H9 (cell line): ENCODE results near the gene RGL4. TPM values are rescaled to one million over a fixed set of nuclear protein-coding genes. Genes with fewer than 3 reads are reported as not detected.

ENCODE experiments used
- DNase-seq: peaks from one replicate; pipeline ENCODE4 v3.0.0-alpha.2; 2017
- H2AFZ ChIP-seq: one replicate; pipeline ENCODE4 v1.6.1; 2013; ENCODE audit warnings: mild to moderate bottlenecking, low read length, control low read depth, moderate library complexity
- H2AK5ac ChIP-seq: 2 replicates; pipeline ENCODE4 v1.6.1; 2013; ENCODE audit warnings: low read length, control low read depth, mixed read lengths; ENCODE audit not compliant: insufficient read length
- H2BK120ac ChIP-seq: one replicate; pipeline ENCODE4 v1.6.1; 2013; ENCODE audit warnings: low read depth, mild to moderate bottlenecking, low read length, control low read depth, inconsistent platforms; ENCODE audit not compliant: poor library complexity, severe bottlenecking
- H2BK12ac ChIP-seq: 2 replicates; pipeline ENCODE4 v1.6.1; 2013; ENCODE audit warnings: low read length, control low read depth, mixed read lengths, low read depth; ENCODE audit not compliant: insufficient read length
- H2BK15ac ChIP-seq: 2 replicates; pipeline ENCODE4 v1.6.1; 2013; ENCODE audit warnings: low read depth, low read length, control low read depth
- H2BK20ac ChIP-seq: one replicate; pipeline ENCODE4 v1.6.1; 2013; ENCODE audit warnings: low read depth, mild to moderate bottlenecking, low read length, control low read depth, inconsistent platforms; ENCODE audit not compliant: poor library complexity, severe bottlenecking
- H2BK5ac ChIP-seq: 2 replicates; pipeline ENCODE4 v1.6.1; 2013; ENCODE audit warnings: low read length, control low read depth, mixed read lengths; ENCODE audit not compliant: insufficient read length
- H3K14ac ChIP-seq: 2 replicates; pipeline ENCODE4 v1.6.1; 2013; ENCODE audit warnings: low read length, control low read depth; ENCODE audit not compliant: insufficient read depth
- H3K18ac ChIP-seq: 2 replicates; pipeline ENCODE4 v1.6.1; 2013; ENCODE audit warnings: low read depth, mild to moderate bottlenecking, mixed read lengths, low read length, control low read depth; ENCODE audit not compliant: insufficient read length
- H3K23ac ChIP-seq: 2 replicates; pipeline ENCODE4 v1.6.1; 2013; ENCODE audit warnings: low read length, control low read depth, mixed read lengths, low read depth; ENCODE audit not compliant: insufficient read length
- H3K23me2 ChIP-seq: 2 replicates; pipeline ENCODE4 v1.6.1; 2013; ENCODE audit warnings: low read depth, mild to moderate bottlenecking, mixed read lengths, low read length, control low read depth; ENCODE audit not compliant: insufficient read length, poor library complexity, severe bottlenecking
- H3K27ac ChIP-seq: 2 replicates; pipeline ENCODE4 v1.5.1; 2013; ENCODE audit warnings: low read length, control low read depth, mixed read lengths, low read depth; ENCODE audit not compliant: insufficient read length
- H3K27me3 ChIP-seq: 2 replicates; pipeline ENCODE4 v1.6.1; 2013; ENCODE audit warnings: low read length, control low read depth, inconsistent platforms; ENCODE audit not compliant: insufficient read depth
- H3K4ac ChIP-seq: 2 replicates; pipeline ENCODE4 v1.6.1; 2013; ENCODE audit warnings: low read depth, mild to moderate bottlenecking, control low read depth, inconsistent platforms, low read length, moderate library complexity
- H3K4me1 ChIP-seq: 2 replicates; pipeline ENCODE4 v1.6.1; 2013; ENCODE audit warnings: low read length, control low read depth, inconsistent platforms; ENCODE audit not compliant: insufficient read depth
- H3K4me2 ChIP-seq: 2 replicates; pipeline ENCODE4 v1.6.1; 2013; ENCODE audit warnings: low read length, control low read depth, mixed read lengths; ENCODE audit not compliant: insufficient read length, insufficient read depth
- H3K56ac ChIP-seq: 2 replicates; pipeline ENCODE4 v1.6.1; 2013; ENCODE audit warnings: low read depth, mild to moderate bottlenecking, mixed read lengths, low read length, control low read depth; ENCODE audit not compliant: insufficient read length
- H3K79me1 ChIP-seq: 2 replicates; pipeline ENCODE4 v1.6.1; 2013; ENCODE audit warnings: low read depth, mild to moderate bottlenecking, moderate library complexity, low read length, control low read depth, inconsistent platforms; ENCODE audit not compliant: insufficient read depth, poor library complexity, severe bottlenecking
- H3K79me2 ChIP-seq: 2 replicates; pipeline ENCODE4 v1.6.1; 2013; ENCODE audit warnings: low read length, control low read depth, inconsistent platforms; ENCODE audit not compliant: insufficient read depth
- H3K9ac ChIP-seq: 2 replicates; pipeline ENCODE4 v1.6.1; 2013; ENCODE audit warnings: low read length, control low read depth, mixed read lengths; ENCODE audit not compliant: insufficient read length; ENCODE audit errors: extremely low read depth
- H3K9me3 ChIP-seq: one replicate; pipeline ENCODE4 v1.6.1; 2013; ENCODE audit warnings: low read depth, low read length, inconsistent platforms; ENCODE audit not compliant: control insufficient read depth
- H3T11ph ChIP-seq: one replicate; pipeline ENCODE4 v1.6.1; 2013; ENCODE audit warnings: mild to moderate bottlenecking, low read length, control low read depth, inconsistent platforms
- H4K20me1 ChIP-seq: one replicate; pipeline ENCODE4 v1.6.1; 2013; ENCODE audit not compliant: control insufficient read depth, insufficient read length, insufficient read depth
- H4K5ac ChIP-seq: 2 replicates; pipeline ENCODE4 v1.6.1; 2013; ENCODE audit warnings: low read depth, mild to moderate bottlenecking, mixed read lengths, low read length, control low read depth; ENCODE audit not compliant: insufficient read length
- H4K8ac ChIP-seq: replicated peaks from 2 replicates; pipeline ENCODE4 v1.6.1; 2013; ENCODE audit warnings: low read length, control low read depth, mixed read lengths, low read depth; ENCODE audit not compliant: insufficient read length
- H4K91ac ChIP-seq: 2 replicates; pipeline ENCODE4 v1.6.1; 2013; ENCODE audit warnings: low read depth, mild to moderate bottlenecking, moderate library complexity, mixed read lengths, low read length, control low read depth; ENCODE audit not compliant: insufficient read length
- H3K27ac Mint-ChIP-seq, 3 experiments: 2 replicates in 2 of 3; 3 replicates in 1 of 3; pipeline ENCODE4 v1.8.0; 2020 to 2021; ENCODE audit warnings: mixed read lengths in 3 of 3, mild to moderate bottlenecking in 1 of 3, moderate library complexity in 1 of 3
- H3K27me3 Mint-ChIP-seq: 2 replicates; pipeline ENCODE4 v1.8.0; 2021; ENCODE audit warnings: low read depth, mild to moderate bottlenecking, moderate library complexity, mixed read lengths
- H3K36me3 Mint-ChIP-seq, 3 experiments: 2 replicates in 2 of 3; 3 replicates in 1 of 3; pipeline ENCODE4 v1.8.0; 2020 to 2021; ENCODE audit warnings: low read depth in 3 of 3, mixed read lengths in 3 of 3; ENCODE audit not compliant: insufficient read depth in 1 of 3
- H3K4me1 Mint-ChIP-seq, 2 experiments: 2 replicates each; pipeline ENCODE4 v1.8.0; 2020; ENCODE audit warnings: mixed read lengths in 2 of 2
- H3K4me3 Mint-ChIP-seq, 2 experiments: 2 replicates in 1 of 2; 3 replicates in 1 of 2; pipeline ENCODE4 v1.8.0; 2020 to 2021; ENCODE audit warnings: mild to moderate bottlenecking in 2 of 2, mixed read lengths in 2 of 2, moderate library complexity in 1 of 2
- H3K9me3 Mint-ChIP-seq, 2 experiments: 2 replicates in 1 of 2; 3 replicates in 1 of 2; pipeline ENCODE4 v1.8.0; 2020; ENCODE audit warnings: mild to moderate bottlenecking in 2 of 2, mixed read lengths in 2 of 2, moderate library complexity in 1 of 2
- WGBS: extraction: QIAGEN DNeasy Blood & Tissue Kit; methylation state at CpG from one replicate; pipeline ENCODE4 v1.1.7; 2013; ENCODE audit warnings: missing lambda C conversion rate, low lambda C conversion rate, mixed read lengths; ENCODE audit not compliant: insufficient read length; ENCODE audit errors: extremely low coverage; 5-methylcytosine and 5-hydroxymethylcytosine counted together
- total RNA-seq: library from RNA; stranded (reverse); gene quantifications from 2 replicates; pipeline ENCODE4 v1.2.1, GENCODE V29; 2021
- TF ChIP-seq, protein P1 (sequence below): fragments of 200-600 bp; sonication (generic); conservative IDR thresholded peaks from 3 replicates; pipeline ENCODE4 v1.8.0; 2021; ENCODE audit warnings: antibody characterized with exemption, mild to moderate bottlenecking

RGL4 gene
- total RNA-seq, 1 experiment from 2014 or later, result not detected

- no peak for DNase-seq
- no peak overlapping the region for H4K91ac ChIP-seq
- TF ChIP-seq, protein P1, sequence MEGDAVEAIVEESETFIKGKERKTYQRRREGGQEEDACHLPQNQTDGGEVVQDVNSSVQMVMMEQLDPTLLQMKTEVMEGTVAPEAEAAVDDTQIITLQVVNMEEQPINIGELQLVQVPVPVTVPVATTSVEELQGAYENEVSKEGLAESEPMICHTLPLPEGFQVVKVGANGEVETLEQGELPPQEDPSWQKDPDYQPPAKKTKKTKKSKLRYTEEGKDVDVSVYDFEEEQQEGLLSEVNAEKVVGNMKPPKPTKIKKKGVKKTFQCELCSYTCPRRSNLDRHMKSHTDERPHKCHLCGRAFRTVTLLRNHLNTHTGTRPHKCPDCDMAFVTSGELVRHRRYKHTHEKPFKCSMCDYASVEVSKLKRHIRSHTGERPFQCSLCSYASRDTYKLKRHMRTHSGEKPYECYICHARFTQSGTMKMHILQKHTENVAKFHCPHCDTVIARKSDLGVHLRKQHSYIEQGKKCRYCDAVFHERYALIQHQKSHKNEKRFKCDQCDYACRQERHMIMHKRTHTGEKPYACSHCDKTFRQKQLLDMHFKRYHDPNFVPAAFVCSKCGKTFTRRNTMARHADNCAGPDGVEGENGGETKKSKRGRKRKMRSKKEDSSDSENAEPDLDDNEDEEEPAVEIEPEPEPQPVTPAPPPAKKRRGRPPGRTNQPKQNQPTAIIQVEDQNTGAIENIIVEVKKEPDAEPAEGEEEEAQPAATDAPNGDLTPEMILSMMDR, result no peak
Measured at GRCh38 chr22:23692598-23693291, 1.9 kb downstream of the RGL4 start.

More at GRCh38 chr22:23692598-23693291, 1.9 kb downstream of the RGL4 start:
- Mint-ChIP-seq H3K4me1 (no peaks in the 10 kb centered on the region), H3K27ac (no peak overlapping the region), H3K4me3 (no peak overlapping the region), H3K27me3 (no peaks in the 10 kb centered on the region), H3K9me3 (no peaks in the 10 kb centered on the region), H3K36me3 (peaks cover 21 to 44% (median 38%) of the 10 kb centered on the region in 3 experiments)
- H3K9ac ChIP-seq, result no peak overlapping the region
- H3T11ph ChIP-seq, result no peak overlapping the region
- no peaks in the 10 kb centered on the region for H3K27me3 ChIP-seq
- H2BK120ac ChIP-seq, result no peak overlapping the region
- H4K20me1 ChIP-seq, result no peaks in the 10 kb centered on the region
- H3K79me2 ChIP-seq, result no peaks in the 10 kb centered on the region
- no peak overlapping the region for H2BK20ac ChIP-seq
- no peak overlapping the region for H3K18ac ChIP-seq
- no peak overlapping the region for H2BK15ac ChIP-seq
- no peak overlapping the region for H3K14ac ChIP-seq
- H2AK5ac ChIP-seq, result no peak overlapping the region
- no peak overlapping the region for H4K5ac ChIP-seq
- no peak overlapping the region for H4K8ac ChIP-seq
- no peaks in the 10 kb centered on the region for H3K9me3 ChIP-seq
- H3K79me1 ChIP-seq, result no peaks in the 10 kb centered on the region
- H3K4me1 ChIP-seq, result no peaks in the 10 kb centered on the region
- no peak overlapping the region for H3K27ac ChIP-seq
- no peak overlapping the region for H3K56ac ChIP-seq
- no peak overlapping the region for H2BK12ac ChIP-seq
- no CpG with 5 or more reads among the region's 12 CpGs for WGBS
- H3K4me2 ChIP-seq, result no peak overlapping the region
- H2BK5ac ChIP-seq, result no peak overlapping the region
- H3K23ac ChIP-seq, result no peak overlapping the region
- no peaks in the 10 kb centered on the region for H3K23me2 ChIP-seq
- no peak overlapping the region for H2AFZ ChIP-seq
- H3K4ac ChIP-seq, result no peak overlapping the region
